Limb (tissue), 2 donors: ENCODE results near the gene MLST8.

Experiments
- DNase-seq, 2 donors: peaks; one replicate each; pipeline ENCODE4 v3.0.0-alpha.2; 2016; ENCODE audit errors: extremely low spot score in 2 of 2

MLST8 gene

GRCh38 chr16:2206780-2207433, 1.7 kb downstream of the MLST8 start:
- DNase-seq, result no peak

DNA sequence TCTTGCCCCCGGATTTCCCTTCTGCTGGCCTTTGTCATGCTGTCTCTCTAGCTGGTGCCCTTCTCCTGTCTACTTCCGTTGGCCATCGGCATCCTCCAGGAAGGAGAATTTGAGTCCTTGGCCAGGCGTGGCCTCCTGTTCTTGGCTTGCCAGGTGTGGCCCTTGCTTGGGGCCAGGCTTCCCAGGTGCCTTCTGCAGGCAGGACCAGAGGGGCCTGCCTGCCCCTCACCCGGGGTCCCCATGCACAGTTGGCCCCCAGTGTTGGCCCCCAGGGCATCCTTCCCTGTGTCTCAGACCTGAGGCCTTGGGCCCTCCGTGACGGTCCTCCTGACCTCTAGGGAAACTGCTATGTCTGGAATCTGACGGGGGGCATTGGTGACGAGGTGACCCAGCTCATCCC, 2.6 kb downstream of the MLST8 start:
- no peak for DNase-seq

DNA sequence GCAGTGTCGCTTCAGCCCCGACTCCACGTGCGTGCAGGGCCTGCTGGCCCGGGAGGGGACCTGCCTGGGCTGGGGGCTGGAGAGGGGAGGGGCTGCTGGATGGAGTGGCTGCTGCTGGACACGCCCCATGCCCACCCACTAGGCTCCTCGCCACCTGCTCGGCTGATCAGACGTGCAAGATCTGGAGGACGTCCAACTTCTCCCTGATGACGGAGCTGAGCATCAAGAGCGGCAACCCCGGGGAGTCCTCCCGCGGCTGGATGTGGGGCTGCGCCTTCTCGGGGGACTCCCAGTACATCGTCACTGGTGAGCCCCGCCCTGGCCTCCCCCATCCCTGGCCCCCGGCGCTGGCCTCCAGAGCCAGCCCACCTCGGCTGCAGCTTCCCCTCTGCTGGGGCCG, 3.1 kb downstream of the MLST8 start:
- DNase-seq, result no peak

GRCh38 chr16:2208772-2209171, 3.5 kb downstream of the MLST8 start:
- no peak for DNase-seq

DNA sequence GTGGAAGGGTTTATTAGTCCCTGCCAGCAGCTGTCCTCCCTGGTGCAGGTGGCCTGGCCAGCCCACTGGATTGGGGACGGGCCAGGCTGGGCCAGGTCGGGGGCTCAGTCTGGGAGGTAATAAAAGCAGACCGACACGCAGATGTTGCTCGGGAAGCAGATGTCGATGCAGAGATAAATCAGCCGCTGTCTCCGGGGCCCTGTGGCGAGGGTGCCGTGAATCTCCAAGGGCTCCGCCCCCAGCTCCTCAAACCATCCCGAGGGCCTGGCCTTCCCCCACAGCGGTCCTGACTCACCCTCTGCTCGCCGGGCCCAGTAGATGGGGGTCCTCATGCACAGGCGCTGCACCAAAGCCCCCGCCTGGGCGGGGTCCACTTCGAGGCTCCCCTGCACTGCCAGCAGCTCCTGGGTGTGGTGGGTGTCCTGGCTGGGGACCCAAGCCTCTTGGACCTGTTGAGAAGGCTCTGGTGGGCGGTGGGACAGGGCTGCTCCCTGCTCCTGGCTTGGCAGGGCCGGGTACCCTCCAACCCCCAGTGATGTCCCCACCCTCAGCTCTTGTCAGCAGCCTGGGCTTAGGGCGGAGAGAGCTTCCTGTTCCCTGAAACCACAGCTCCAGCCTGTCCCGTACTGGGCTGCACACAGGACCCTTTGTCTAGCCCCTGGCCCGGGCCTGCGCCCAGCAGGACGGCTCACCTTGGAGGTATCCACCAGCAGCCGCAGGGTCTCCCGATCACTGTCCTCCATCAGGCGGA, 4.2 kb downstream of the MLST8 start:
- DNase-seq, result no peak

DNA sequence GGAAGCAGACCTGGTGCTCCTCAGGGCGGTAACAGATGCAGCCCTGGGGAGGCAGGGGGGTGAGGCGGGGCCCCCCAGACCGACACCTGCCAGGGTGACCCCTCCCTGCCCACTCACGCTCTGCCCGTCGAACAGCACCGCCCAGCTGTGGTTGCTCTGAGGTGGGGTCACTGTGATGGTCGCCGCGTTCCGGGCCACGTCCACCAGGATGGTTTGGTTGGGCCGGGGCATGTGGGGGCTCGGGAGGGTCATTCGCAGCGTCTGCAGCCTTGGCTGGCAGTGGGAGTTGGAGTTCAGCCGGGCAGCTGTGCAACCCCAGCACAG, 4.7 kb downstream of the MLST8 start:
- no peak for DNase-seq

DNA sequence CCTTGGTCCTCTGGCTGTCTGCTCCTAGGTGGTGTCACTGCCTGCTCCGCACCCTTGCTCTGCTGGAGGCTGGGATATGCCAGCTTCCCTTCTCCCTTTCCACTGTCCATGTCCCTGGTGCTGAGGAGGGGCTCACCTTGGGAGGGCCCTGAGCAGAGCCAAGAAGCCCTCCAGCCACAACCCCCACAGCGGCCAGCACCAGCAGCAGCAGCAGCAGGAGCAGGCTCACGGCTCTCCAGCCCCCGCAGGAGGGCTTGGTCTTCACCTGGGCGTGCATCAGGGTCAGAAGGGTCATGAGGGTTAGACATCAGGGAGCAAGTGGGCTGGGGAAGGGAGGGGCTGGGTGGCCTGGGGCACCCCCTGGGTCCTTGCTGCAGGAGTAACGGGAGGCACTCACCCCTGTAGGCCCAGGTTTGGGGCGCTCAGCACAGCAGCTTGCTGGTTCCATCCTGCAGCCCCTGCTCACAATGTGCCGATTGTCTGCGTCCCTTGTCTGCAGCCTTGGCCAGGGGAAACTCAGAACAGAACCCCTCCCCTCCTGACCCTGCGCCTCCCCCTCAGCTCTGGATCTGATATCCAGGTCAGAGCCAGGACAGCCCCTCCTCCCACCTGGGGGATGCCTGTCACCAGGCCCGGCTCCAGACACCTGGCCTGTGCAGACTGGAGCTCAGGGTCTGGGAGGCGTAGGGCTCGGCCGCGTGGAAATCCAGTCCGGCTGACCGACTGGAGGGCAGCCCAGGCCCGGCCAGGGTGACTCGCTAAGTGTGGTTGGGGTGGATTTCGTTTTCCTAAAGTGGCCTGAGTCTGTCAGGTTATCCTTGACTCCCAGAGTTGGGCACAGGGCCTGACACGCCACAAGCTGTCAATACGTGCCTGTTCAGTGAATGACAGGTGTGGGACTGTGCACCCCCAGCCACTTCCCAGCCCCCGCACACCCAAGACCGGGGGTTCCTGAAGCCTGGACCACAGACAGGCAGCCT, 5.4 kb downstream of the MLST8 start, which contains the start of gene BRICD5:
TSS of gene BRICD5 (minus strand) at position 478 of the 980 bp plus-strand sequence. CDS start at position 448, 30 bp downstream.
- DNase-seq, result no peak

- DNase-seq, result no peak
Observed at GRCh38 chr16:2211923-2212347, 6.7 kb downstream of the MLST8 start.

GRCh38 chr16:2212362-2213324, 7.4 kb downstream of the MLST8 start:
- DNase-seq, result no peak

DNA sequence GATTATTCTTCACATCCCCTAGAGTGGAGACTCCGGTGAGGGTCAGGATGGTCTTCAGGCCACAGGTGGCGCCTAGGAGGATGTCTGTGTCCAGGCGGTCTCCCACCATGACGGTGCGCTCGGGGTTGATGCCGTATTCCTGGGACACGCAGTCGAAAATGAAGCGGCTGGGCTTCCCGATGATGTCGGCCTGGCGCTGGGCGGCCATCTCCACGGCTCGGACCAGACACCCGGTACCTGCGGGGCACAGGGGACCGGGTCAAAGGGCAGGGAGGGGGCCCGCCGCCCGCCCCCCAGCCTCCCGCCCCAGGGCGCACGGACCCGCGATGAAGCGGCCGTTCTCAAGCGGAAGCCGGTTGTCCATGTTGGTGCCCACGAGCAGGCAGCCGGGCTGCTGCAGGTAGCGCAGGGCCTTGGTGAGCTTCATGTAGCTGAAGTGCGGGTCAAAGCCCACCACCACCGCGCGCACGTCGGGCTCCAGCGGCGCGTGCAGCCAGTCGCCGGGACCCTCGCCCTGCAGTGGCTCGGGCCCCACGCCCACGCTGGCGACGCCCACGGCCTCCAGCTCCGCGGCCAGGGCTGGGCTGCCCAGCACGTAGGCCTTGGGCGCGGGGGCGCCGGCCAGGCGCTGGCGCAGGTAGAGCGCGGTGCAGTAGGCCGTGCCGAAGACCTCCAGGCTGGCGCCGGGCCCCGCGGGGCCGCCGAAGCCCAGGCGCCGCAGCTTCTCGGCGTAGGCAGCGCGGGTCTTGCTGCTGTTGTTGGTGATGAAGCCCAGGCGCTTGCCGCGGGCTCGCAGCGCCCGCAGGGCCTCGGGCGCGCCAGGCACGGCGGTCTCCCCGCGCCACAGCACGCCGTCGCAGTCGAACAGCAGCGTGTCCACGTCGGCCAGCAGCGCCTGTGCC, 8.8 kb downstream of the MLST8 start:
- no peak for DNase-seq

DNA sequence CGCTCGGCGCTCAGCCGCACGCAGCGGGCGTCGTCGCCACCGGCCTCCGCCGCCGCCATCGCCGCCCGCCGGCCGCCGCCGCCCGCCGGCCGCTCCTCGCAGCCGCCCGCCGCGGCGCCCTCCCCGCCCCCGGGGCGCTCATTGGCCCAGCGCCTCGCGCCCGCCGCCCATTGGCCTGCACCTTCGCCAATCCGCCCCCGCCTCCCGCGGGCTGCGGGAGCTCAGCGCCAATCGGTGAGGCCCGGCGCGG, 9.4 kb downstream of the MLST8 start, which contains the start of gene PGP:
TSS of gene PGP (minus strand) at position 122 of the 250 bp plus-strand sequence. CDS start at position 59, 63 bp downstream.
- no peak for DNase-seq

- no peak for DNase-seq
Observed at GRCh38 chr16:2216330-2216729, 11.1 kb downstream of the MLST8 start.

- DNase-seq, result peak; percentile 98 to 99
Observed at GRCh38 chr16:2223221-2223941, 18.1 kb downstream of the MLST8 start, which contains the start of gene E4F1. Gene E4F1 (plus strand): TSS chr16:2223591. CDS start chr16:2223614, 23 bp downstream.

GRCh38 chr16:2223942-2224486, 18.8 kb downstream of the MLST8 start:
- no peak for DNase-seq

DNA sequence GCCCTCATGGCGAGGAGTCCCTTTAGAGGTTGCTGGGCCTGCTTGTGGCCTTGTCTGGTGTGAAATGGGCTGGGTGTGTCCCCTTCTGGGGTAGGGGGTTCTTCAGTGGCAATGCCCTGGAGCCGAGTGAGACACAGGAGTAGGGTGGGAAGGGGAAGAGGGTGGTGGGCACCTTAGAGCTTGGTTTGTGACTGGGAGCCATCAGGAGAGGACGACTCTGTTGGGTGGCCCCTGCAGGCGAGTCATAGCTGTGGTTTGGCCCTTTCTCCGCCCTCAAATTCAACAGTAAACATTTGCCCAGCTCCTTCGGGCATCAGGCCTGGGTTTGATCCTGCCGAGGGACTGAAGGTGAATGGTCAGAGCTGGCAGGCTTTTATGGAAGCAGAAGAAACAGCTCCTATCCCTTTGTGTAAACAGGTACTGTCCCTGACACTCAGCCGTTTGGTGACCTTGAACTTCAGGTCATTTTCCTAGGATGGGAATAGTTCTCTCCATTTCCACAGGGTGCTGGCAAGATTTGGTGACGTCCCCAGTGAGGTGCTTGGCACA, 21.1 kb downstream of the MLST8 start:
- no peak for DNase-seq

DNA sequence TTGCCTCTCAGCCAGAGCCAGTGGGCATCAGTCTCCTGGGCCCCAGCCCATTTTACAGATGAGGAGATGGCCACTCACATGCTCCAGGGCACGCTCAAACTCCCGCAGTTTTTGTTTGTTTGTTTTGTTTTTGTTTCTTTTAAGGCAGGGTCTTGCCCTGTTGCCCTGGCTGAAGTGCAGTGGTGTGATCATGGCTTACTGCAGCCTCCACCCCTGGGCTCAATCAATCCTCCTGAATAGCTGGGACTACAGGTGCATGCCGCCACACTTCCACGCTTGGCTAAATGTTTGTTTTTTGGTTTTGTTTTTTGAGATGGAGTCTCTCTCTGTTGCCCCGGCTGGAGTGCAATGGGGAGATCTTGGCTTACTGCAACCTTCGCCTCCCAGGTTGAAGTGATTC, 21.7 kb downstream of the MLST8 start:
- DNase-seq, result no peak

DNA sequence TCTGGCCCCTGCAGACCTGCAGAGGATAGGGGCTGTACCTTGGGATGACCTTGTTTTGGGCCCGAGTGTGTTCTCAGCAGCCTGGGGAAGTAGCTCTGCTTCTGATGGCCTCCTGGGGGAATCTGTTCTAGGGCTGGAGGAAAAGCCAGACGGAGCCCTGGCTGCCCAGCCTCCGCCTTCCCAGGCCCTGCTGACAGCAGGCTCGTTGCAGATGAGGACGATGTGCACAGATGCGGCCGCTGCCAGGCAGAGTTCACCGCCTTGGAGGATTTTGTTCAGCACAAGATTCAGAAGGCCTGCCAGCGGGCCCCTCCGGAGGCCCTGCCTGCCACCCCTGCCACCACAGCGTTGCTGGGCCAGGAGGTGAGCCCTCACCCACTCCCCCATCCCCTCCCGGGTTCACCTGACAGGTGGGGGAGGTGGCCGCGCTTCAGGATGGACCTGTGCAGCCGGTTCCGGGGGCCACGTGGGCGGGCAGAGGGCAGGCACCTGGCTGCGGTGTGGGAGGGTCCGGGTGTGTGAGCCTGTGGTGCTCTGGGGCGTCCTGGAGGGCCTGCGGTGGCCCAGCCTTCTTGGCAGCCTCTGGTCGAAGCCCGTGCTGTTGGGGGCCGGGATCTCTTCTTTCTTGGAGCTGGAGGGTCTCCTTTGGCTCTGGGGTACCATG, 23.0 kb downstream of the MLST8 start:
- no peak for DNase-seq

DNA sequence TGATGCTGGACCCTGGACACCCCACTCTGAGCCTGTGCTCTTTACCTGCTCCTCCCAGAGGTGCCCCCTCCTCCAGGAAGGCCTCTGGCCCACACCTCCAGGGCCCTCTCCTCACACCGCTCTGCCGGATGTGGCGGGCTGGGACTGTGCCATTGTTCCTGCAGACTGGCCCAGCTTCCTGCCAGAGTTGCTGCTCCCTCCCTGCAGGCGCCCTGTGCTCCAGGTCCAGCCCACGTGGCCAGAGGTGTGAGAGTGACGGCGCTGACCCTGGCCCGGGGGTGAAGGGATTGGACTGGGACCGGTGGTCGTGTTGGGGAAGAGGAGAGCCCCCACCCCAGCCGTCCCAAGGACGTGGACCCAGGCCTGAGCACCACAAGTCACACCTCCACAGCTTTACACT, 23.8 kb downstream of the MLST8 start:
- no peak for DNase-seq
